SK-N-SH treated with all-trans-retinoic acid at 6 μM for 48 hours (cell line): ENCODE measurements around the gene ANKRD55.

Experiments used
- GLIS3 ChIP-seq: fragments of 250-450 bp; sonication (Bioruptor Pico); IDR thresholded peaks from 2 replicates; pipeline ENCODE4 v1.5.0; 2020; ENCODE audit warnings: mild to moderate bottlenecking, moderate library complexity
- ZC3H10 ChIP-seq: fragments of 250-450 bp; sonication (Bioruptor Pico); IDR thresholded peaks from 2 replicates; pipeline ENCODE4 v1.5.1; 2021; ENCODE audit warnings: mild to moderate bottlenecking, moderate library complexity

DNA sequence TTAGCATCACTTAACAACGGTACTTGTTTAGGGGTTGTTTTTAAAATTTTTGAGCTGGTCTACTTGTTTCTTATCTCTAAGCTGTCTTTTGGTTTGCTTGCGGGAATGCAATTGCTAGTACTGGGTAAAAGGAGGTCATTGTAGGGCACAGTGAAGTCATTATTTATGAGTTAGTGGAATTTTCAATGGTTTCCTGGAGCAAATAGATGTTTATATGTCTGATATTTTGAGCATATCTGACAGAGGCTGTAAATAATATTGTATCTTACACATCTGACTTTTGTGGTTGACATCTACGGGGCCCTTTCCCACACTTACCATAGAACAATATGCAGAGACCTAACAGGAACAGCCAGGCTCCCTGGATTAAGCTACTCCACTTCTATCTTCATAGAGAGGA is 147.9 kb downstream of the ANKRD55 start:
- no peak for TF ChIP-seq GLIS3
- no peak for TF ChIP-seq ZC3H10
